D721Med (cell line): Measurements from ENCODE around the gene FBN3.

Experiments
- DNase-seq: peaks from one replicate; pipeline ENCODE4 v3.0.0; 2011; ENCODE audit warnings: low spot score; ENCODE audit not compliant: insufficient read length
- FAIRE-seq: peaks from 2 replicates; lab custom pipeline; 2011; peaks lifted over from hg19 to GRCh38; lab: Jason Lieb, UNC
- TF ChIP-seq, protein P1 (sequence below): IDR thresholded peaks from 2 replicates; pipeline ENCODE4 v1.5.1; 2012; ENCODE audit warnings: mild to moderate bottlenecking, control low read depth; ENCODE audit not compliant: insufficient read depth; ENCODE audit errors: missing control alignments

FBN3 gene

DNA sequence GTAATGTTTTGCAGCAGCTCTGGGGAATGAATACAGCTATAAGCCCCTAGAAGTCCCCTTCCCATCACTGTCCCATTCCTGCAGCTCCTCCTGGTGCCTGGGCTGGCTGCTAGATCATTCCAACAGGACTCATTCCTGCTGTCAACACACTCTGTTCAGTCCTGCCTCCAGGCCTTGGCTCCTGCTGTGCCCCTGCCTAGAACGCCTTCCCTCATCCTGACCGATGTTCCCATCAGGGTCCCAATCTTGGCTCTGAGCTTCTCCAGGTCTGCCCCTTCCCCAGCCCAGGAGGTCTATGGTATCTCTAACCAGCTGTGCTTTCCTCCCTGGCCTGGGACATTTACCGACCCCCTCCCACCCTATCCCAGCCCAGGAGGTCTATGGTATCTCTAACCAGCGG lies 48.1 kb downstream of the FBN3 start:
- no peak for FAIRE-seq
- no peak for DNase-seq
- TF ChIP-seq, protein P1, sequence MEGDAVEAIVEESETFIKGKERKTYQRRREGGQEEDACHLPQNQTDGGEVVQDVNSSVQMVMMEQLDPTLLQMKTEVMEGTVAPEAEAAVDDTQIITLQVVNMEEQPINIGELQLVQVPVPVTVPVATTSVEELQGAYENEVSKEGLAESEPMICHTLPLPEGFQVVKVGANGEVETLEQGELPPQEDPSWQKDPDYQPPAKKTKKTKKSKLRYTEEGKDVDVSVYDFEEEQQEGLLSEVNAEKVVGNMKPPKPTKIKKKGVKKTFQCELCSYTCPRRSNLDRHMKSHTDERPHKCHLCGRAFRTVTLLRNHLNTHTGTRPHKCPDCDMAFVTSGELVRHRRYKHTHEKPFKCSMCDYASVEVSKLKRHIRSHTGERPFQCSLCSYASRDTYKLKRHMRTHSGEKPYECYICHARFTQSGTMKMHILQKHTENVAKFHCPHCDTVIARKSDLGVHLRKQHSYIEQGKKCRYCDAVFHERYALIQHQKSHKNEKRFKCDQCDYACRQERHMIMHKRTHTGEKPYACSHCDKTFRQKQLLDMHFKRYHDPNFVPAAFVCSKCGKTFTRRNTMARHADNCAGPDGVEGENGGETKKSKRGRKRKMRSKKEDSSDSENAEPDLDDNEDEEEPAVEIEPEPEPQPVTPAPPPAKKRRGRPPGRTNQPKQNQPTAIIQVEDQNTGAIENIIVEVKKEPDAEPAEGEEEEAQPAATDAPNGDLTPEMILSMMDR: no peak

DNA sequence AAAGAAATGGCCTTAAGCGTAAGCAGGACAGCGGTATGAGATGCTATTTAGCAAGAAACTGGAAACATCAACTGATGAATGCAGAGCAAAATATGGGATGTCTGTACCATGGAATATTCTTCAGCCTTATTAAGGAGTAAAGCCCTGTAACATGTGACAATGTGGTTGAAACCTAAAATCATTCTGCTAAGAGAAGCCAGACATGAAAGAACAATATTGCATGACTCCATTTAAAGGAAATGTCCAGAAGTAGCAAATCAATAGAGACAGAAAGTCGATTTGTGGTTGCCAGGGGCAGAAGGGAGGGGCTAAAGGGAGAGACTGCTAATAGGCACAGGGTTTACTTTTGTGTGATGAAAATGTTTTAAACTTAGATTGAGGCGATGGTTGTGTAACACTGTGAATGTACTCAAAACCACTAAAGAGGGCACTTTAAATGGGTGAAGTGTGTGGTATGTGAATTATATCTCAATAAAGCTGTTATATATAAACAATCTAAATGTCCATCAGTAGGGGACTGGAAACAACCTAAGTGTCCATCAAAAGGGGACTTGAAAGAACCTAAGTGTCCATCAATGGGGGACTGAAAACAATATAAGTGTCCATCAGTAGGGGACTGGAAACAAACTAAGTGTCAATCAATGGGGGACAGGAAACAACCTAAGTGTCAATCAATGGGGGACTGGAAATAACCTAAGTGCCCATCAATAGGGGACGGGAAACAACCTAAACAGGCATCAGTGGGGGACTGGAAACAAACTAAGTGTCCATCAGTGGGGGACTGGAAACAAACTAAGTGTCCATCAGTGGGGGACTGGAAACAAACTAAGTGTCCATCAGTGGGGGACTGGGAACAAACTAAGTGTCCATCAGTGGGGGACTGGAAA lies 51.5 kb downstream of the FBN3 start:
- DNase-seq (no peak), FAIRE-seq (no peak)
- TF ChIP-seq, protein P1: no peak

DNA sequence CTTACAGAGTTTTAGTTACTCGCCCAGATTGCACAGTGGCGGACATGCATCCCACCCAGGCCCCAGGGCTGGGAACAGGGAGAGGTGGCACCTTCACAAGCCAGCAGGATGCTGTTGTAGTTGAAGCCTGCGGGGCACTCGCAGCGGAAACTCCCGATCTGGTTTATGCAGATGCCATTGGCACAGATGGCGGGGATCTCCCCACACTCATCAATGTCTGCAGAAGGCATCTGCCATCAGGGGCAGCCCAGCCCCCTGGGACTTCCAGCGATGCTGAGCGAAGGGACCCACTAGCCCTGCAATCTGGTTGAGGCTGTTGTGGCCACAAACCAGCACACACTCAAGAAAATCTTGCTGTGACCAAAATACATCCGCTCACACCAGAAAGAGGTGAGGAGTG lies 52.2 kb downstream of the FBN3 start:
- FAIRE-seq (no peak), DNase-seq (no peak)
- TF ChIP-seq, protein P1: no peak

DNA sequence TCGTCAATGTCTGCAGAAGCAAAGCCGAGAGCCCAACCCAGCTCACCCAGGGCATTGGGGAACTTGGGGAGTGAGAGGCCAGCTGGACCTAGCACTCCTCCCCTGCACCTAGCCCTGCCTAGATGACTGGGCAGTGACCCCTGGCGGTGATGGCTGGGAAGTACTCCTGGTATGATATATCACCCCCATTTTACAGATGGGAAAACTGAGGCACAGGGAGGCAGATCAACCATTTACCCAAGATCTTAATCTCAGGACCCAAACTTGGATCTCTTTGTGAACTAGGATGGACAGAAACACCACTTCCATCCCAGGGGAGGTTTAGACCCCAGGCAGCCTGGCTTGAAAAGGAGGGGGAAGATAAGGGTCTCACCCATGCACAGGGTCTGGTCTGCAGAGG lies 53.3 kb downstream of the FBN3 start:
- FAIRE-seq (no peak), DNase-seq (no peak)
- TF ChIP-seq, protein P1: no peak

DNA sequence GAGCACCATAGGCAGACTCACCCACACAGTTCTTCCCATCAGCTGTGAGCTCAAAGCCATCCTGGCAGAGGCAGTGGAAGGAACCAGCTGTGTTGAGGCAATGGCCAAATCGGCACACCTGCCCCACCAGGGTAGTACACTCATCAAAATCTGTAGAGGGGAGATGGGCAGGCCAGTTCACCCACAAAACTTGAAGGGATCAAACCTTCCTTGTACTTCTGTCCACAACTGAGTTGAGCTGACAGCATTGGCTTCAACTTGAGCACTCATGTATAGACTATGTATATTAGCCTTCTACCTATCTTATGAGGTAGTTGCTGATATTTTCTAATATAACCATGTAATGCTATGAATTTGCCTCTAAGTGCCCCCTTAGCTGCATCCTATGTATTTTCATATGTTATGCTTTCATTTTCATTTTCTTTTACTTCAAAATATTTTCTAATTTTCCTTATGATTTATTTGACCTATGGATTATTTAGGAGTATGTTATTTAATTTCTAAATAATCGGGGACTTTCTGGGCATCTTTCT lies 54.0 kb downstream of the FBN3 start:
- no peak for DNase-seq
- TF ChIP-seq, protein P1: no peak
- no peak for FAIRE-seq

DNA sequence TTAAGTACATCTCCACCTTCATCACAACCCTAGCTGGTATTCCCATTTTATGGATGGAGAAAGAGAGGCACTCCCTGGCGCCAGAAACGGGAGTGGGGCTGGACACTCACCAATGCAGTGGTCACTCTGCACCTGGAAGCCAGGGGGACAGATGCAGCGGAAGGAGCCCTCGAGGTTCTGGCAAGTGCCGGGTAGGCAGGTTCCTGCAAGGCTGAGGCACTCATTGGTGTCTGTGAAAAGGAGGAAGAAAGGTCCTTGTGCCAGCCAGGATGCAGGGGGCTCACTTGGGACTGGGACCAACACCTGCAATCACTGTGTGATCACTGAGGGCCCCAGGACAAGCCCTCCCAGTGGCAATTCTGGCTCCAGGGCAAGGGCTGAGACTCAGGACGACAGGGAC lies 55.1 kb downstream of the FBN3 start:
- TF ChIP-seq, protein P1: no peak
- FAIRE-seq (no peak), DNase-seq (no peak)

DNA sequence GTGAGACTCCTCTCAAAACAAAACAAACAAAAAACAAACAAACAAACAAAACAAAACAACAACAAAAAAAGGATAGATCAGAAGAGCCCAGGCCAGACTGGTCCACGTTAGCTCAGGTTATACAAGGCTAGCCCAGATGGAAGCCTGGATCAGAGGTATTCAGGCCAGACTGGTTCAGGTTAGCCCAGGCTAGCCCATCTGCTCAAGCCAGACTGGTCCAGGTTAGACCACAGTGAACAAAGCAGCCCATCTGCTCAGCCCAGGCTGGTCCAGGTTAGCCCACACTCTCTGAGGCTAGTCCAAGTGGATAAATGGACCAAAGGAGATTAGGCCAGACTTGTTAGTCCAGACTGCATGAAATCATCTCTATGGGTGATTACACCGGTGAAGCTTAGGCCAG lies 55.7 kb downstream of the FBN3 start:
- TF ChIP-seq, protein P1: no peak
- FAIRE-seq (no peak), DNase-seq (no peak)
